CD4-positive, alpha-beta memory T cell (primary cell): ENCODE data around the gene SLC39A10. TPM values are rescaled to one million over a fixed set of nuclear protein-coding genes. Genes with fewer than 3 reads are reported as not detected.

Source experiments
- CTCF ChIA-PET: fragments of 350-600 bp; sonication (Branson Sonifier 250); formaldehyde crosslinking; loops from one replicate; lab custom pipeline; 2021; ENCODE audit warnings: inconsistent platforms; ENCODE audit not compliant: partially characterized antibody; lab: Charles Lee
- POLR2A ChIA-PET: fragments of 350-600 bp; sonication (Branson Sonifier 250); formaldehyde crosslinking; loops from one replicate; lab custom pipeline; 2021; ENCODE audit not compliant: partially characterized antibody; lab: Charles Lee
- DNase-seq, 5 donors: peaks; one replicate each; pipeline versions ENCODE4 v3.0.0 to v3.0.0-alpha.2; 2020 to 2022; ENCODE audit warnings: mixed read lengths in 1 of 5
- H3K27ac ChIP-seq: one replicate; pipeline ENCODE4 v1.7.0; 2013; ENCODE audit warnings: low read depth, low read length
- H3K27me3 ChIP-seq: 2 replicates; pipeline ENCODE4 v1.7.0; 2013; ENCODE audit warnings: mild to moderate bottlenecking, low read length, moderate library complexity; ENCODE audit not compliant: insufficient read depth
- H3K36me3 ChIP-seq: 2 replicates; pipeline ENCODE4 v1.7.0; 2013; ENCODE audit warnings: mild to moderate bottlenecking, low read length, moderate library complexity; ENCODE audit not compliant: insufficient read depth
- H3K4me1 ChIP-seq: 2 replicates; pipeline ENCODE4 v1.7.0; 2013; ENCODE audit warnings: mild to moderate bottlenecking, low read length, moderate library complexity; ENCODE audit not compliant: insufficient read depth
- H3K4me3 ChIP-seq, 2 donors: one replicate each; pipeline ENCODE4 v1.7.0; 2013; ENCODE audit warnings: low read length in 2 of 2, mild to moderate bottlenecking in 1 of 2
- H3K9me3 ChIP-seq, 2 donors: one replicate each; pipeline ENCODE4 v1.7.0; 2013; ENCODE audit warnings: low read length in 2 of 2, control low read depth in 1 of 2; ENCODE audit not compliant: control insufficient read depth in 1 of 2
- H3K27ac Mint-ChIP-seq, 7 donors: one replicate each; pipeline ENCODE4 v1.8.0; 2020 to 2021; ENCODE audit warnings: mixed read lengths in 7 of 7, mild to moderate bottlenecking in 6 of 7, inconsistent platforms in 3 of 7, moderate library complexity in 3 of 7
- H3K27me3 Mint-ChIP-seq, 2 donors: one replicate each; pipeline ENCODE4 v1.8.0; 2020 to 2021; ENCODE audit warnings: mixed read lengths in 2 of 2
- H3K36me3 Mint-ChIP-seq, 2 donors: one replicate each; pipeline ENCODE4 v1.8.0; 2020 to 2021; ENCODE audit warnings: mixed read lengths in 2 of 2, inconsistent platforms in 1 of 2, mild to moderate bottlenecking in 1 of 2
- H3K4me1 Mint-ChIP-seq, 4 donors: one replicate each; pipeline ENCODE4 v1.8.0; 2020 to 2021; ENCODE audit warnings: mixed read lengths in 4 of 4, mild to moderate bottlenecking in 1 of 4
- H3K4me3 Mint-ChIP-seq, 8 donors: one replicate each; pipeline ENCODE4 v1.8.0; 2020 to 2021; ENCODE audit warnings: mixed read lengths in 8 of 8, mild to moderate bottlenecking in 7 of 8, moderate library complexity in 6 of 8, inconsistent platforms in 3 of 8
- H3K9me3 Mint-ChIP-seq, 8 donors: one replicate each; pipeline ENCODE4 v1.8.0; 2020 to 2021; ENCODE audit warnings: mixed read lengths in 8 of 8, mild to moderate bottlenecking in 5 of 8, inconsistent platforms in 3 of 8, moderate library complexity in 1 of 8
- intact Hi-C: fragments of 100-400 bp; cut with micrococcal nuclease; formaldehyde crosslinking; loops from one replicate; pipeline ENCODE4 v1.15.1; 2023
- polyA plus RNA-seq, 2 donors: library from polyadenylated mRNA; unstranded; fragments of 300-500 nt; fragmentation: Illumina TruSeq; gene quantifications; one replicate each; pipeline ENCODE4 v1.2.3, GENCODE V29; 2021
- total RNA-seq, 2 experiments: library from RNA; stranded (reverse); gene quantifications; one replicate each; pipeline ENCODE4 v1.2.3, GENCODE V29; 2021

SLC39A10 gene
- total and polyA plus RNA-seq, 4 experiments from 2014 or later = 5.9 to 102 (median 54.4) TPM

- Histone ChIP-seq H3K27ac (no peak overlapping the region), H3K27me3 (no peaks in the 10 kb centered on the region), H3K36me3 (peaks cover 16% of the 10 kb centered on the region), H3K4me3 (no peak overlapping the region), H3K4me1 (no peaks in the 10 kb centered on the region), H3K9me3 (no peaks in the 10 kb centered on the region)
- H3K27me3 Mint-ChIP-seq = no peaks in the 10 kb centered on the region
- H3K9me3 Mint-ChIP-seq = peaks cover 0 to 2% (median 0%) of the 10 kb centered on the region in 8 donors
- intact Hi-C loops = no loop called here
- H3K4me3 Mint-ChIP-seq = no peak overlapping the region
- DNase-seq = no peak
- peak overlapping the region in 2 of 7 donors; percentile 12 to 49 for H3K27ac Mint-ChIP-seq
- H3K4me1 Mint-ChIP-seq = peaks cover 0 to 13% (median 0%) of the 10 kb centered on the region in 4 donors
- POLR2A ChIA-PET = no interaction called here
- CTCF ChIA-PET = no interaction called here
- peaks cover 74 to 75% of the 10 kb centered on the region in 2 donors for H3K36me3 Mint-ChIP-seq
Measured at GRCh38 chr2:195732574-195732973, 75.5 kb downstream of the SLC39A10 start.

DNA sequence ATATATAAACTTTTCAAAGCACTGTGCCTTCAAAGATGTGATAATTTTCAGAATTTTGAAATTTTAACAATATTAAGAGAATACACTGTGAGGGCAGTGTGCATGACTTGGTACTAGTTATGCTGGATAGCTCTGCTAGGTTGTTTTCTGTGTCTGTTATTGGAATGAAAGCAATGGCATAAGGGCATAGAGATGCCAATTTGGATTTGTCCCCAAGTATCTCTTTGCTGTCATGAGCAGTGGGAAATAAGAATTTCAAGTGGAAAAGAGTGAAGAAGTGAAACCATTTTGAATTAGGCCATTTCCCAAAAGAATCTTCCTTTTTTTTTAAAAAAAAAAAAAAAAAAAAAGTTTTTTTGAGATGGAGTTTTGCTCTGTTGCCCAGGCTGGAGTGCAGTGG is 76.8 kb downstream of the SLC39A10 start:
- Histone ChIP-seq H3K36me3 (peaks cover 16% of the 10 kb centered on the region), H3K27ac (no peak overlapping the region), H3K9me3 (no peaks in the 10 kb centered on the region), H3K4me3 (no peak overlapping the region), H3K4me1 (no peaks in the 10 kb centered on the region), H3K27me3 (no peaks in the 10 kb centered on the region)
- intact Hi-C loops = no loop called here
- DNase-seq = no peak
- Mint-ChIP-seq H3K4me3 (no peak overlapping the region), H3K27me3 (no peaks in the 10 kb centered on the region), H3K36me3 (peaks cover 79 to 84% of the 10 kb centered on the region in 2 donors), H3K9me3 (peaks cover 0 to 2% (median 0%) of the 10 kb centered on the region in 8 donors), H3K4me1 (peaks cover 0 to 12% (median 0%) of the 10 kb centered on the region in 4 donors), H3K27ac (no peak overlapping the region)
- POLR2A ChIA-PET = no interaction called here
- CTCF ChIA-PET = no interaction called here

DNA sequence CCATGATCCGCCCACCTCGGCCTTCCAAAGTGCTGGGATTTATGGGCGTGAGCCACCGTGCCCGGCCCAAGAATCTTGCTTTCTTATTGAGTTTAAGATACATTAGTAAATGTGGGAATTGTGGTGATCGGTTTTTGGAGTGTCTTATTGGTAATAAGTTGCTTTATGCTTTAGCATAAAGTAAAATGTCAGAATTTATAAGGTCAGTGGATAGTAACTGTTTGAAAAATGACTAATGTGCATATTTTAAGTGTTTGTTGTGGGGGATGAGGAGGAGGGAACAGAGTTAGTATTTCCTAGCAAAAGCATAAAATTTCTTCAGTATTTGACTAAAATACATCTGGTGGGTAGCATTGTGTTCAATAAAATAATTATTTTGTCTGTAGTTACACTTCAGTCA is 77.4 kb downstream of the SLC39A10 start:
- POLR2A ChIA-PET = no interaction called here

GRCh38 chr2:195734931-195735330 is 77.9 kb downstream of the SLC39A10 start:
- no peaks in the 10 kb centered on the region for H3K9me3 ChIP-seq
- no peak overlapping the region for H3K4me3 Mint-ChIP-seq
- intact Hi-C loops = no loop called here
- POLR2A ChIA-PET = no interaction called here
- no peak for DNase-seq
- H3K4me1 ChIP-seq = no peaks in the 10 kb centered on the region
- H3K27ac ChIP-seq = no peak overlapping the region
- no peak overlapping the region for H3K27ac Mint-ChIP-seq
- H3K9me3 Mint-ChIP-seq = peaks cover 0 to 2% (median 0%) of the 10 kb centered on the region in 8 donors
- H3K27me3 ChIP-seq = no peaks in the 10 kb centered on the region
- CTCF ChIA-PET = no interaction called here
- no peaks in the 10 kb centered on the region for H3K27me3 Mint-ChIP-seq
- H3K4me3 ChIP-seq = no peak overlapping the region
- peaks cover 0 to 12% (median 0%) of the 10 kb centered on the region in 4 donors for H3K4me1 Mint-ChIP-seq
- H3K36me3 Mint-ChIP-seq = peaks cover 80 to 87% of the 10 kb centered on the region in 2 donors
- peaks cover 10% of the 10 kb centered on the region for H3K36me3 ChIP-seq

More for the DNA sequence above, 77.4 kb downstream of the SLC39A10 start:
- H3K27ac ChIP-seq = no peak overlapping the region
- no peak for DNase-seq
- H3K4me1 ChIP-seq = no peaks in the 10 kb centered on the region
- intact Hi-C loops = no loop called here
- no peaks in the 10 kb centered on the region for H3K9me3 ChIP-seq
- H3K36me3 ChIP-seq = peaks cover 14% of the 10 kb centered on the region
- Mint-ChIP-seq H3K27ac (peak overlapping the region in 1 of 7 donors; percentile 32), H3K27me3 (no peaks in the 10 kb centered on the region), H3K9me3 (peaks cover 0 to 2% (median 0%) of the 10 kb centered on the region in 8 donors), H3K4me1 (peaks cover 0 to 12% (median 0%) of the 10 kb centered on the region in 4 donors), H3K36me3 (peaks cover 80 to 86% of the 10 kb centered on the region in 2 donors), H3K4me3 (no peak overlapping the region)
- no peaks in the 10 kb centered on the region for H3K27me3 ChIP-seq
- CTCF ChIA-PET = no interaction called here
- no peak overlapping the region for H3K4me3 ChIP-seq

DNA sequence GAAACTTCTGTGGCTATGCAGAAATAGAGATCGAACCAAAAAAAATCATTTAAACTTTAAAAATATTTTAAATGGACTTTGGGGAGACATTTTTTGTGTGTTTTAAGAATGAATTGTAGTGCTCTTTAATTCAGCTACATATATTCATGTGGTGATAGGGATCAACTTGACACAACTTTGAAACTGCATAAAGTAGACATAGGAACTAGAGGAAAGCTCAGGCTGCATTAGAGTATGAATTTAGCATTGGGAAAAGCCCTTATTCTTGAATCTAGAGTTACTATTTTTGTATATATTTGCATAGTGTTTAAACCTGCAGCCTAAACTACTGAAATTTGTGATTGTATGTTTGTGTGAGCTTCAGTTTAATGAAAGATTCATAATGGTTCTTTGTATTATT is 78.3 kb downstream of the SLC39A10 start:
- no peaks in the 10 kb centered on the region for H3K27me3 ChIP-seq
- no peak overlapping the region for H3K27ac ChIP-seq
- H3K27ac Mint-ChIP-seq = no peak overlapping the region
- H3K4me3 ChIP-seq = no peak overlapping the region
- H3K9me3 ChIP-seq = no peaks in the 10 kb centered on the region
- H3K4me1 Mint-ChIP-seq = peaks cover 0 to 12% (median 0%) of the 10 kb centered on the region in 4 donors
- H3K36me3 ChIP-seq = peaks cover 7% of the 10 kb centered on the region
- H3K36me3 Mint-ChIP-seq = peaks cover 79 to 87% of the 10 kb centered on the region in 2 donors
- intact Hi-C loops = no loop called here
- no peaks in the 10 kb centered on the region for H3K4me1 ChIP-seq
- H3K9me3 Mint-ChIP-seq = peaks cover 0 to 2% (median 0%) of the 10 kb centered on the region in 8 donors
- DNase-seq = no peak
- ChIA-PET CTCF (no interaction called here), POLR2A (no interaction called here)
- no peak overlapping the region for H3K4me3 Mint-ChIP-seq
- H3K27me3 Mint-ChIP-seq = no peaks in the 10 kb centered on the region

DNA sequence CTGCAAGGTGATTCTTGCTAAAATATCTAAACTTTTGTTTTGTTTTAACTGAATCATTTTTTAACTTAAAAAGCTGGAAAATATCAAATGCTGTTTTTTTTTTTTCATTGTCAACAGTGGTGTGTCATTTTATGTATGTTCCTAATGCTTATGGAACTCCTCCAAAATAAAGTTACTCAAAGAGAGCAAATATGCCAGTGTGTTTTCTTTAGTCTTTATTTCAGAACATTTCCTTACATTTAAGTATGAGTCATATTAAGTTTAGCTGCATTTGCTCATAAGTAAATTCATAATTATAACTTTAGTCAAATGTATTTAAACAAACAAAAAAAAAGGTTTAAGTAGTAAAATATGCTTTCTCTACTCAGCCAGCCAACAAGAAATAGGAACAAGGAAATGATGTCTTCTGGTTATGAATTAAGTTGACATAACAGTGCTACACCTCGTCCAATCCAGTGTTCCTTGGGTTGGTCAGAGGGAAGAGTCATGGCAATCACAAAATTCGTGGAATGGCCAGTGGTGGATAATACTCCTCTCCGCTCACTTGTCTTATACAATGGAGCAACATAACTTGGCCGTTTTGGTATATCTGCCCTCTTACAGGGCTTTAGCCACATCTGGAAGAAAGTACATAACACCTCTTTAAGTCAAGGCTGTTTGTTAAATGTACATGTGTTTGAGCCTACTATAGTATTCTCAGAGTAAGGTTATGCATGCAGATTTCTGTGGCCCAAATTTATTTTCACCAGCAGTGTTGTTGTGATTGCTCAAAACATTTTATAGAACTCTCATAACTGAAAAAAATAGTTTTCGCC is 80.7 kb downstream of the SLC39A10 start:
- Mint-ChIP-seq H3K27me3 (no peaks in the 10 kb centered on the region), H3K4me1 (peaks cover 0 to 3% (median under 1%) of the 10 kb centered on the region in 4 donors), H3K9me3 (peaks cover 0 to 4% (median 2%) of the 10 kb centered on the region in 8 donors), H3K36me3 (peaks cover 73 to 83% of the 10 kb centered on the region in 2 donors), H3K4me3 (no peak overlapping the region), H3K27ac (no peak overlapping the region)
- no peak overlapping the region for H3K27ac ChIP-seq
- H3K9me3 ChIP-seq = no peaks in the 10 kb centered on the region
- H3K27me3 ChIP-seq = no peaks in the 10 kb centered on the region
- H3K4me3 ChIP-seq = no peak overlapping the region
- intact Hi-C loops = no loop called here
- ChIA-PET CTCF (no interaction called here), POLR2A (no interaction called here)
- H3K36me3 ChIP-seq = no peaks in the 10 kb centered on the region
- no peaks in the 10 kb centered on the region for H3K4me1 ChIP-seq
- DNase-seq = no peak

- POLR2A ChIA-PET = no interaction called here
Measured at GRCh38 chr2:195741191-195741590, 84.2 kb downstream of the SLC39A10 start.

More at GRCh38 chr2:195741191-195741590, 84.2 kb downstream of the SLC39A10 start:
- H3K27me3 Mint-ChIP-seq = no peaks in the 10 kb centered on the region
- Histone ChIP-seq H3K4me3 (no peak overlapping the region), H3K27me3 (no peaks in the 10 kb centered on the region), H3K4me1 (no peaks in the 10 kb centered on the region), H3K27ac (no peak overlapping the region), H3K36me3 (no peaks in the 10 kb centered on the region), H3K9me3 (no peaks in the 10 kb centered on the region)
- peaks cover 1 to 21% (median 8%) of the 10 kb centered on the region in 8 donors for H3K9me3 Mint-ChIP-seq
- H3K4me1 Mint-ChIP-seq = peaks cover 0 to 2% (median 0%) of the 10 kb centered on the region in 4 donors
- H3K27ac Mint-ChIP-seq = no peak overlapping the region
- H3K4me3 Mint-ChIP-seq = no peak overlapping the region
- intact Hi-C loops = no loop called here
- peaks cover 55 to 66% of the 10 kb centered on the region in 2 donors for H3K36me3 Mint-ChIP-seq
- DNase-seq = no peak
- CTCF ChIA-PET = no interaction called here
